ENCODE results near the gene HACD3. TPM values are rescaled to one million over a fixed set of nuclear protein-coding genes. Genes with fewer than 3 reads are reported as not detected.
A peak's percentile ranks its signal among the peaks of the same experiment; 100 is the strongest.

HACD3 gene
- total and polyA plus RNA-seq, 2 of the 13 experiments (the other 11 are each of a cell fraction or from before 2014, with no cell fraction given) = 73.6 to 161 TPM

GRCh38 chr15:65610871-65611718, 80.8 kb downstream of the HACD3 start, which contains the start of gene INTS14 (continued):
- TF ChIP-seq ZNF609 (CRISPR knock-in tag; IDR thresholded peaks at IDR 0.05; ENCODE audit: borderline replicate concordance) (0 out of 2 replicates have a peak, but pooled peaks have one; percentile 72), TARDBP (CRISPR knock-in tag; IDR thresholded peaks at IDR 0.05) (peak; percentile 94), PITX1 (CRISPR knock-in tag; IDR thresholded peaks at IDR 0.05) (peak; percentile 72), IRF9 (CRISPR knock-in tag; IDR thresholded peaks at IDR 0.05; ENCODE audit: borderline replicate concordance) (peak; percentile 87; the same call in 1 of the 2 replicates), PAWR (CRISPR knock-in tag; IDR thresholded peaks at IDR 0.05; ENCODE audit: borderline replicate concordance) (no peak), TCF12 (IDR thresholded peaks at IDR 0.05) (no peak), TCF12 (CRISPR knock-in tag; IDR thresholded peaks at IDR 0.05) (no peak), PCBP1 (IDR thresholded peaks at IDR 0.05; ENCODE audit: borderline replicate concordance, low read depth, low read length) (peak; percentile 88), ZNF703 (CRISPR knock-in tag; IDR thresholded peaks at IDR 0.05; ENCODE audit: borderline replicate concordance) (peak; percentile 63), ZBTB7B (CRISPR knock-in tag; IDR thresholded peaks at IDR 0.05) (peak; percentile 97), ARID2 (CRISPR knock-in tag; IDR thresholded peaks at IDR 0.05; ENCODE audit: borderline replicate concordance) (peak; percentile 79; the same call in 1 of the 2 replicates), SMC3 (IDR thresholded peaks at IDR 0.05; ENCODE audit: low read length) (no peak), HBP1 (CRISPR knock-in tag; IDR thresholded peaks at IDR 0.05; ENCODE audit: low read depth) (peak; percentile 96), MAX (IDR thresholded peaks at IDR 0.05) (peak; percentile 88), E2F1 (CRISPR knock-in tag; IDR thresholded peaks at IDR 0.05) (peak; percentile 87)

All from HepG2 (cell line).